HG03575 (cell line): ENCODE data around the gene TAF1D.

ENCODE experiments used
- ATAC-seq: cut with Tn5 transposase; IDR thresholded peaks from one replicate; pipeline ENCODE4 v1.9.1; 2021; ENCODE audit not compliant: unreplicated experiment, insufficient number of reproducible peaks, low FRiP score; ENCODE audit errors: extremely low read depth

The TAF1D gene

DNA sequence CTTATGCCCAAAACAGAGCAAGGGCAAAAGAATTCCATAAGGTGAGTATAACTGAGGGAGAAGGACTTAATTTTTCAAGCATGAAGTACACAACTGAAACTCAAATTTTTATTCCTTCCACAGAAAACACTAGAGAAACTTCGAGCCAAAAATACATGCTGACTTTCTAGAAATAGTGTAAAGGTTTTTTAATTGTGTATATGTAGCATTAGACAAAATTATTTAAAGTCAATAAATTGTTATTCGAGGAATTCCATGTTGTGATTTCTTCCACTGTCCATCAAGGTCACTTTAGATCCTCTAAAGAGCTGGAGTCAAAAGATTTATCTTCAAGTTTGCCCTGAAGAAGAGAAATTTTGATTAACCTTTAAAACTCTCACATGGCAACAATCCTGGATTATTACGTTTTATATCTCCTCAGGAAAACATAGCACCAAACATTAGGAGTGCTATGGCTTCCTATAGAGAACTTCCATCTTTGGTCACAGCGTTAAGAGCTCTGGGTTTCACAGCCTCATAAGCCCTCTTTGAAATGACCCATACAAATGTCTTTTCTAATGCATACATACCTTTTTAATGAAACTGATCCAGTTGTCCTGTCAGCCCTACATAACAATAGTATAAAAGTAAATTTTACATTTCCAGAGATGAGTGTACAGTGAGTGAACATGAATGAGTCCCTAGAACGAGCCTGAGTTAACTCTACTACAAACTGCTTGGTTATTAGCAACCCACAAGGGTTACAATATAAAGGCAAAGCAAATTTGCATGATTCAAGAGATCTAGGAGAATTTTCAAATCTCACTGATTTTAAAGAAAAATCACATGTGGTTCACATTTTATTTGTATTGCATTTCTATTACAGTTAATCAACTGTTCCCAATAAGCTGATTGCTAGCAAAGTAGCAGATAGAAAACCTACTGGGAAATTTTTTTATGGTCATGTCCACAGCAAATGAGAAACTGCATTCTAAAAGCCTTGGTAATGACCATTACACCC lies 10.9 kb downstream of the TAF1D start:
- ATAC-seq: no peak

GRCh38 chr11:93729129-93729616 lies 12.1 kb downstream of the TAF1D start:
- no peak for ATAC-seq

DNA sequence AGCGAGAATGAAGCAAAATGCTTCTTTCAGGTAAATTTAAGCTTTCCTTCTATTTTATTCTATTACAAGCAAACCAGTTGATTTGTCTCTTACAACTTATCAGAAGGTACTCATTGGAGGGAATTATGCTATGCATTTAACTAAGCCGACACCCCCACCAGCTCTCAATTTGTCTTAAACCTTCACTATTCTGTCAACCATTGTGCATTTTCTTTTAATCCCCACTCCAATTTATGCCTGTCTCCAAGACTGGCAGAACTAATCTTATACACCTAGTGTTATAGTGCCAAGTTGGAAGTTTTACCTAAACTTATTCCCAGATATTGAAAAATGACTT lies 12.5 kb downstream of the TAF1D start:
- no peak for ATAC-seq

- no peak for ATAC-seq
Measured at GRCh38 chr11:93727985-93728791, 13.1 kb downstream of the TAF1D start.

GRCh38 chr11:93724089-93724488 lies 17.2 kb downstream of the TAF1D start:
- no peak for ATAC-seq

- ATAC-seq: no peak
Measured at GRCh38 chr11:93720522-93720921, 20.8 kb downstream of the TAF1D start.

- ATAC-seq: no peak
Measured at GRCh38 chr11:93719310-93719709, 22.0 kb downstream of the TAF1D start.

- peak; percentile 88 for ATAC-seq
Measured at GRCh38 chr11:93718057-93718563, 23.2 kb downstream of the TAF1D start.

- ATAC-seq: no peak
Measured at GRCh38 chr11:93717501-93717900, 23.8 kb downstream of the TAF1D start.

- ATAC-seq: no peak
Measured at GRCh38 chr11:93715797-93716396, 25.4 kb downstream of the TAF1D start.

DNA sequence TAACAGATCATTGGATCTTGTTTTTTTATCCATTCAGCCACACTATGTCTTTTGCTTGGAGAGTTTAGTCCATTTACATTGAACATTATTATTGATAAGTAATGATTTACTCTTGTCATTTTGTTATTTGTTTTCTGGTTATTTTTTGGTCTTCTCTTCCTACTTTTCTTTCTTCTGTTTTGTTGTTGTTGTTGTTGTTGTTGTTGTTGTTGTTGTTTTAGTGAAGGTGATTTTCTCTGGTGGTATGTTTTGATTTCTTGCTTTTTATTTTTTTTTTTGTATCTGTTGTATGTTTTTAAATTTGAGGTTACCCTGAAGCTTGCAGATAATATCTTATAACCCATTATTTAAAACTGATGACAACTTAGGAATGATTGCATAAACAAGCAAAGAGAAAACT lies 28.6 kb downstream of the TAF1D start:
- no peak for ATAC-seq

GRCh38 chr11:93710239-93710638 lies 31.1 kb downstream of the TAF1D start:
- ATAC-seq: no peak

GRCh38 chr11:93704237-93704636 lies 37.1 kb downstream of the TAF1D start:
- ATAC-seq: no peak

GRCh38 chr11:93700830-93701229 lies 40.5 kb downstream of the TAF1D start:
- no peak for ATAC-seq

DNA sequence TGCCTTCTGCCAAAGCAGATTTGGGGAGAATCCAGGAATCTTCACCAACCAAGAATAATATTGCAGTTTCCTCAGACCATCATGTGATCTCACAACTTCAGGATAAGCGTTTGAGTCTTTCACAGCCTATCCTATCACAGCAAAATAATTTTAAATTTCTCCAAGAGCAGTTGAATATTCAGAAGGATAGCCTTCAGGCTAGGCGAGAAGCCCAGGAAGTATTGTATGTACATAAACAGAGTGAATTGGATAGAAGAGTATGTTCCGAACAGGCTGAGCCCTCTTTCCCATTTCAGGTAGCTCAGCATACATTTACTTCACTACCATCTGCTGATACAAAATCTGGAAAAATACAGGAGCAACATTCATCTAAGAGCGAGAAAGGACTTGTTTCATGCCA lies 43.7 kb downstream of the TAF1D start:
- no peak for ATAC-seq

DNA sequence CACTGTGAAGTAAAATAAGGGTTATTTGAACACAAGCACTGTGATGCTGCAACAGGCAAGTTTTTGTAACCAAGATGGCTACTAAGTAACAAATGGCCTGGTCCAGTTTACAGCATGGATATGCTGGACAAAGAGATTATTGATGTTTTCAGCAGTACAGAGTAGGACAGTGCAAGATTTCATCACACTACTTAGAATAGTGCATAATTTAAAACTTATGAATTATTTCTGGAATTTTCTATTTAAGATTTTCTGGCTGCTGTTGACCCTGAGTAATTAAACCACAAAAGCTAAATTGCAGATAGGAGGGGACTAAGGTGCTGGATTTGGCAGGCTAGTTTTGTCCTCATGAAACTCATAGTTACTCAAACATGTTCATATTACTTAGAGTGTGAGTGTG lies 46.7 kb downstream of the TAF1D start:
- no peak for ATAC-seq

- no peak for ATAC-seq
Measured at GRCh38 chr11:93694109-93694508, 47.2 kb downstream of the TAF1D start.

GRCh38 chr11:93689240-93689639 lies 52.1 kb downstream of the TAF1D start:
- ATAC-seq: no peak

GRCh38 chr11:93686812-93687211 lies 54.5 kb downstream of the TAF1D start:
- no peak for ATAC-seq
